GM04504 (cell line): ENCODE results near the gene SGTB.
"Not testable (repeated sequence)": the region's sequence is repeated elsewhere in the genome, so short reads cannot be mapped to it uniquely, and the experiment has no call there.

Experiments
- DNase-seq: peaks from one replicate; pipeline ENCODE4 v3.0.0-alpha.2; 2012; ENCODE audit warnings: low read depth

SGTB gene

GRCh38 chr5:65668696-65669095 lies 53.2 kb downstream of the SGTB start:
- no peak for DNase-seq

DNA sequence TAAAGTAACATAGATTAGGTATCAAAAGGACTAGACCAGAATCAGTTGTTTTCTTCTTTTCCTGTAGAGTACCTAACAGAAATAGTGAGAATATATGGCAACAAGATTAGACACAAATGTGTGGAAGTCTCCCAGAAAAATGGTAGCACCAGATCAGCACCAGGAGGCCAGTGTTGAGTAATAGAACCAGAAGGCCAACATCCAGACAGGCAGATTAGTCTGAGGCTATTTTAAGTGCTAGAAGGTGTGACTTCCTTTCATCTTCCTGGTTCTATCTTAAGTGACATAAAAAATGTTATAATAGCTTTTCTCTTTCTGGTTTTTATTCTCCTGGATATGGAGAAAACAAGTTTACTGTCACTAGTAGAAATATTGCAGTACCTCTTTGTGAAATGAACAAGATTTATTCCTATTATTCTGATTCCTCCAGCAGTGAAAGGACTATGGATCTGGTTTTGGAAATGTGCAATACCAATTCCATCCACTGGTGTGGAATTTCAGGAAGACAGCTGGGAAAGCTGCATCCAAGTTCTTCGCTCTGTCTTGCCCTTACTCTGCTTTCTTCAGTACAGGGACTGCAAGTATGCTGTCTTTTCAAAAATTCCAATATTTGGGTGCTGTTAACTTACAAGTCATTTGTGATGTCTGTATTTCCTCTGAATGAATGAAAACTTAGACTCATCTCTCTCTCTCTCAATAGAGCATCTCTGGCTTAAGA lies 57.9 kb downstream of the SGTB start:
- DNase-seq: no peak

GRCh38 chr5:65654713-65655112 lies 67.2 kb downstream of the SGTB start:
- DNase-seq: no peak

DNA sequence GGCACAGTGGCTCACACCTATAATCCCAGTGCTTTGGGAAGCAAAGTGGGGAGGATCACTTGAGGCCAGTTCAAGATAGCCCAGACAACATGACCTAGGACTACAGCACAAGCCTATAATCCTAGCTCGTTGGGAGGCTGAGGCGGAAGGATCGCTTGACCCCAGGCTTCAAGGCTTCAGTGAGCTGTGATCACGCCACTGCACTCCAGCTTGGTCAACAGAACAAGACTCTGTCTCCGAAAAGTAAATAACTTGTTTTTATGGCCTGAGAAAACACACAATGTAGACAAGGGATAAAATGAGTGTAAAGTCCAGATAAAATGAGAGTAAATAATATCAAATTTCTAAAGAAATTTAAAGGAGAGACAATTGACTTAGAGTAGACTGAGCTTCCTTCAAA lies 70.8 kb downstream of the SGTB start:
- no peak for DNase-seq

GRCh38 chr5:65647941-65648340 lies 74.0 kb downstream of the SGTB start:
- no peak for DNase-seq

DNA sequence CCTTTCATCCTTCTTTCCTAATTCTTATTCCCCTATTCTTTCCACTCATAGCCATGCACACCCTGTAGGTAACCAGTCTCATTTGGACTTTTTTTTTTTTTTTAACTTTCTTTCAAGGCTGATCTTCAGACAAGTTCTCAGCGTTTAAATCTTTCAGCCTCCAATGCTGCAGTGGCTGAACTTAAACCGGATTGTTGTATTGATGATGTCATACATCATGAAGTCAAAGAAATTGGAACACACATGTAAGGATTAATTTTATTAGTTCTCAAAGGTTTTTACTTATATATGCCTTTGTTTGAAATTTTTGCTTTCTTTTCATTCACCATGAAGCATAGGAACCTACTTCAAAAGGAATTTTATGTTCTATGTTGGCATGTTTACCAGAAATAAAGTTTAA lies 75.0 kb downstream of the SGTB start:
- no peak for DNase-seq

GRCh38 chr5:65640240-65640639 lies 81.7 kb downstream of the SGTB start:
- no peak for DNase-seq

DNA sequence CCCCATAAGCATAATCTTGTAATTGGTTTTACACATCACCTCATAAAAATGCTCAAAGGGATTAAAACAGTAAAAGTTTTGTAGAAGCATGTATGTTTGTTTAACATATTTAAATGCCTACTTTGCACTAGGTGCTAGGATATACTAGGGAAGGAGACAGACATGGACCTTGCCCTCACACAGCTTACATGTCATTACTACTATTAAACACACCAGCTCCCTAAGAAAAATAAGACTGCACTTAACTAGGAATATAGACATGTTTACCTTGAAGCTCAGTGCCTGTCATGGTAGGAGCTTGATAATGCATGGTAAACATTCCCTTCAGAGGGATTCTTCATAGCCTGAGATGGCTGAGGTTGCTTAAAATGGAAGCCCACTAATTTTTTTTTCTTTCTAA lies 90.9 kb downstream of the SGTB start:
- DNase-seq: no peak

DNA sequence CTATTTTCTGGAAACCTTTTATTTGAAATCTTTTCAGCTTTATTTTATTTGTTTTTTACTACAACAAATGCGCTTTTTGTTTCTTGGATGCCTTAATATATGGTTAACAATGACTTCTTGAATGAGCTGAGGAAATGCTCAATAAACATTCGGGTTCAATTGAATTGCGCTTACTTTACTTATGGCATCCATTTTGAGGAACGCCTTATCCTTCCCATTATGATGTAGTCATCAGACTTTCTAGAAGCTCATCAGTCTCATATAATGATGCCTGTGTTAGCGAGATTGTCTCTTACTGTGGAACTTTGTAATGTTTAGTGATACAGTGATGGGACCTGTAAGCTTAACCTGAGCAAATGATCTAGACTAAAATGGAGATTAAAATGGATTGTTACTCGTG lies 96.2 kb downstream of the SGTB start:
- no peak for DNase-seq

DNA sequence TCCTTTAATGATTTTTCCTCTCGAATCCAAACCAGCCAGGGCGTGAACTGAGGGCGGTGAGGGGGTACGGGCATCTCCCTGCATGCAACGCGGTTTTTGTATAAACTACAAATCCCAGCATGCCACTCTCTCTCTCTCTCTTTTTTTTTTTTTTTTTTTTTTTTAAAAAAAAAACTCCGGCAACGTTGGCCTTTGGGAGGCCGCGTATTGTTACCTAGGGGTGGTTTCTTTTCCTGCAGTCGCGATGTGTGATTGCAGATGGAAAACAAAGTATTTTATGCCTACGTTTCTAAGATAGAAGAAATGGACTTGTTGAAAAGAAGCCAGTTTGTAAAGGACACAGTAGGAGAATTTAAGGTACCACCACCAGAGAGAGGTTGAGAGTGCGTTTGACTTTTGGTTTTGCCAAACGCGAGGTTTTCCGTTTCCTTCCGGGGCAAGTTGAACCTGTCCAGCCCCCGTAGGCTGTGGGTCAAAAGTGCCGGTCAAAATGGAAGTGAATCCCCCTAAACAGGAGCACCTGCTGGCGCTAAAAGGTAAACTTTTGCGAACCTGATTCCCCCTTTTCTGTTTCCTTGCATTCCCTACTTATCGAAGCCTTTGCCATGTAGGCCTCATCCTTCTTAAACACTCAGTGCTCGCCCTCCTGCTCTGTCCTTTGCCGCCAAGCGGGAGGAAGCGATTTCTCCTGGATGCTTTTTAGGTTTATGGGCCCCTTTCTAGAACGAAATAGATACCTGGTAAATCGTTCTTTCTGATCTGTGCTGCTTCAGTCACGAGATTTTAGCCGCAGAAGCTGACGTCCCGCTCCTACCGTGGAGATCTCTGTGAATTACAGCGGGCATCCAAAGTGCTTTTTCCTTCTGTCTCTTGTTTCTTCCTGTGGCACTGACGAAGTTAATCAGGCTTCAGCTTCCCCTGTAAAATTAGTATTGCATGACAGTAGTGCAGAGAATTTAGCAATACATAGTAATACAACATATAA lies 97.0 kb downstream of the SGTB start, which contains the start of the genes SHLD3 and TRAPPC13:
Gene SHLD3, plus strand, starts transcription at position 457 of the 985 bp plus-strand sequence. CDS start 4,561 bp downstream, outside the sequence.
Gene TRAPPC13, plus strand, starts transcription at position 457 of the 985 bp plus-strand sequence. Its CDS starts 34 bp downstream, at position 491.
- DNase-seq: peak; percentile 73

DNA sequence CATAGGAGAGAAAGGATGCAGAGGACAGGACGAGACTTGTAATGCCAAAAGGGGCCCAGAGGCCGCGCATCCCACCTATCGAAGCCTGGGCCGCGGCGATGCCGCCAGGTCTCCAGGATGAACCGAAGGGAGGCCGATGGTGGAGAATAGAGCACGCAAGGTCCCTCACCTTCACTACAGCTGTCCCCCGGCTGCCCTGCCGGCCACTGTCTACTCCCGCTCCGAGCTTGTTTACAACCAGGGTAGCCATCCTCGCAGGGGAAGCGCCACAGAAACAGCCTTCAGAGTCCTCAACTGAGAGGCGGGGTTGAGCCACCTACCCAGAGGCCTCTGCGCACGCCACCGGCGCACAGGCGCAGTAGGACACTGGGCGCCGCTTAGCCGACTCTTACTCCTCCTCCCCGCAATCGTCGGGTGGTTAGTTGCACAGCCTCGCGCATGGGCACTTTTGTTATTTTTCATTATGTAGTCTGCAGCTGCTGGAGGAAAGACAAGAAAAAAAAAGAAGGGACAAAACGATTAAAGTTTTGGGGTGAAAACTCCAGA lies 97.8 kb downstream of the SGTB start, which contains the start of gene TRIM23:
Gene TRIM23, minus strand, starts transcription at position 309 of the 546 bp plus-strand sequence. Its CDS starts 59 bp downstream, at position 250.
- DNase-seq: peak; percentile 87

DNA sequence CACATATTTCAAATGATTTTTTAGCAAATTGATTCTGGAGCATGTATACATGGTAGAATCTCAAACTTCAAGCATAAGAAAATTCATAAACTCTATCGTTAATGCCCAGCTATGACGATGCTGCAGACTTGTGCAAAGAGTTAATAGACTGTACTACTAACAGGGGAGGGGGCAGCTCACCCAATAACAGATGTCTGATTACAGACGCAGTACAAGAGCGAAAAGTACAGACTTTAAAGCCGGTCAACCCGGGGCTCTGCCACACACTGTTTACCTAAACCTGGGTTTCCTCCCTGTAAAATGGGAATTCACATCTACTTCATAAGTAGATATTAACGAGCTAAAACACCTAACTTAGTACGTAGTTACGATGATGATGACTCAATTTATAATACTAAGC lies 98.4 kb downstream of the SGTB start:
- no peak for DNase-seq

- DNase-seq: not testable (repeated sequence)
Measured at GRCh38 chr5:65621961-65622360, 99.9 kb downstream of the SGTB start.

GRCh38 chr5:65620021-65620420 lies 101.9 kb downstream of the SGTB start:
- no peak for DNase-seq
